Activated CD8-positive, alpha-beta T cell treated with anti-CD3 and anti-CD28 coated beads, Interleukin-2, amount 10 ng/mL, durations not matched to agents 7 days and 5 days (primary cell): ENCODE data around the gene ZNF211. TPM values are rescaled to one million over a fixed set of nuclear protein-coding genes. Genes with fewer than 3 reads are reported as not detected.

Source experiments
- total RNA-seq, 2 experiments: library from RNA; stranded (reverse); gene quantifications; one replicate each; pipeline ENCODE4 v1.2.3, GENCODE V29; 2021

Gene ZNF211
- total RNA-seq, 2 experiments from 2014 or later, result 13.6 to 14.3 TPM

Other genes starting within 250 kb of the ZNF211 start
- gene ZNF548, start 243.3 kb upstream of the ZNF211 start, total RNA-seq, result 10 to 100 TPM; 27.4 to 28.0 TPM
- 10 to 100 TPM; 11.6 to 12.2 TPM for gene ZNF17, start 222.0 kb upstream of the ZNF211 start, total RNA-seq
- 10 to 100 TPM; 13.7 to 19.6 TPM for gene ZNF749, start 197.8 kb upstream of the ZNF211 start, total RNA-seq
- gene VN1R1, start 176.0 kb upstream of the ZNF211 start, total RNA-seq, result under 1 TPM; 0.16 TPM
- 1 to 10 TPM; 7.6 to 9.1 TPM for gene ZNF772, start 155.6 kb upstream of the ZNF211 start, total RNA-seq
- 10 to 100 TPM; 10.0 to 10.9 TPM for gene ZNF419, start 145.4 kb upstream of the ZNF211 start, total RNA-seq
- 1 to 10 TPM; 8.3 to 8.4 TPM for gene ZNF773, start 133.2 kb upstream of the ZNF211 start, total RNA-seq
- gene ZNF549, start 105.8 kb upstream of the ZNF211 start, total RNA-seq, result 1 to 10 TPM; 7.5 to 7.8 TPM
- gene ZNF550, start 73.3 kb upstream of the ZNF211 start, total RNA-seq, result 10 to 100 TPM; 12.6 to 13.7 TPM
- 1 to 10 TPM; 5.4 to 5.5 TPM for gene ZNF416, start 54.3 kb upstream of the ZNF211 start, total RNA-seq
- 10 to 100 TPM; 12.1 to 12.4 TPM for gene ZIK1, start 49.0 kb upstream of the ZNF211 start, total RNA-seq
- 10 to 100 TPM; 10.7 to 10.8 TPM for gene ZNF530, start 33.3 kb upstream of the ZNF211 start, total RNA-seq
- gene ZNF134, start 18.9 kb upstream of the ZNF211 start, total RNA-seq, result 10 to 100 TPM; 17.1 to 17.8 TPM
- gene ZSCAN4, start 35.8 kb downstream of the ZNF211 start, total RNA-seq, result not detected
- 10 to 100 TPM; 13.0 to 14.3 TPM for gene ZNF551, start 48.8 kb downstream of the ZNF211 start, total RNA-seq
- gene ZNF154, start 76.0 kb downstream of the ZNF211 start, total RNA-seq, result 1 to 10 TPM; 3.0 to 3.1 TPM
- gene ZNF671, start 94.5 kb downstream of the ZNF211 start, total RNA-seq, result 10 to 100 TPM; 12.1 to 13.0 TPM
- 10 to 100 TPM; 15.7 to 16.6 TPM for gene ZNF776, start 113.6 kb downstream of the ZNF211 start, total RNA-seq
- gene ZNF586, start 136.5 kb downstream of the ZNF211 start, total RNA-seq, result 10 to 100 TPM; 21.3 to 25.3 TPM
- gene ZNF552, start 181.7 kb downstream of the ZNF211 start, total RNA-seq, result 1 to 10 TPM; 7.1 to 9.7 TPM
- 10 to 100 TPM; 18.7 to 22.2 TPM for gene ZNF587B, start 197.1 kb downstream of the ZNF211 start, total RNA-seq
- gene ZNF587, start 216.7 kb downstream of the ZNF211 start, total RNA-seq, result 10 to 100 TPM; 32.0 to 34.6 TPM